GM19324 (cell line): ENCODE results near the gene MRPL36.
"Not testable (repeated sequence)": the region's sequence is repeated elsewhere in the genome, so short reads cannot be mapped to it uniquely, and the experiment has no call there.

ENCODE experiments used
- ATAC-seq: cut with Tn5 transposase; IDR thresholded peaks from one replicate; pipeline ENCODE4 v1.9.1; 2021; ENCODE audit warnings: mild to moderate bottlenecking, moderate library complexity; ENCODE audit not compliant: unreplicated experiment, low FRiP score

MRPL36 gene

GRCh38 chr5:1817261-1818043, 17.8 kb upstream of the MRPL36 start:
- ATAC-seq: no peak

DNA sequence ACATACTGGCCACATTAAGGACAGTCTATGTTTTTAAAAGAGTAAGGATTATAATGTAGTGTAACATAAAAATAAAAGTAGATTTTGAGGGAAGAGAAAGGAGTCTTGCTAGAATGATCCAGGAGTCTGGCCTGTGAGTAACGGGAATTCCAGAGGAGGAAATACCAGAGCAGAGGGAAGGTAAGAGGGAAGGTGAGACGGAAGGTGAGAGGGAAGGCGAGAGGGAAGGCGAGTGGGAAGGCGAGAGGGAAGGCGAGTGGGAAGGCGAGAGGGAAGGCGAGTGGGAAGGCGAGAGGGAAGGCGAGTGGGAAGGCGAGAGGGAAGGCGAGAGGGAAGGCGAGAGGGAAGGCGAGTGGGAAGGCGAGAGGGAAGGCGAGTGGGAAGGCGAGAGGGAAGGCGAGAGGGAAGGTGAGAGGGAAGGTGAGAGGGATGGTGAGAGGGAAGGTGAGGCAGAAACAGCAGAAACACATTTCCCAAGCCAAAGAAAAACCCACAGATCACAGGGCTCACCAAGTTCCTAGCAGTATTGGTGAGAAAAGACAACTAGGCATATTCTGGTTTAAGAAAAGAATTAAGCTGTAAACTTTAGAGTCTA, 17.0 kb upstream of the MRPL36 start:
- ATAC-seq: not testable (repeated sequence)

GRCh38 chr5:1815881-1816292, 16.2 kb upstream of the MRPL36 start:
- ATAC-seq: no peak

- ATAC-seq: no peak
These were observed 15.6 kb upstream of the MRPL36 start for GRCh38 chr5:1815071-1815786.

GRCh38 chr5:1814183-1815020, 14.8 kb upstream of the MRPL36 start:
- no peak for ATAC-seq

GRCh38 chr5:1810581-1811101, 11.0 kb upstream of the MRPL36 start:
- ATAC-seq: no peak

- no peak for ATAC-seq
These were observed 9.9 kb upstream of the MRPL36 start for GRCh38 chr5:1809416-1810035.

DNA sequence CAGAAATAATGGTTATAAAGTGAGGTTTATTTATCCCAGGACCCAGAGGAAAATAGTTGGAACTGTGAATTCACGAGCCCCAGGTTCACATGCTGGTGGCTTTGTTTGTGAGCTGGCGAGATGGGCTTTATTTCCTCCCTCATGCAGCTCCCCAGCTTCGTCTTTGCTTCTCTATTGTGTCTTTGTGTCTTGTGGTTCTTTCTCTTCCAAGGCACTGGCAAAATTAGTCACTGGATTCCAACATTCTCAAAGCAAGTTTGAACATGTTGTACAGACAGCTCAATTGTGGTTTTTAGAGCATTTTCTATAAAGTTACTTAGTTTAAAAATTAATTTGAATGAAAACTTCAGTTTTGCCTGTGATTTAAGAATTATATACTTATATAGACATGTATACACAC, 8.8 kb upstream of the MRPL36 start:
- no peak for ATAC-seq

GRCh38 chr5:1807451-1808185, 8.0 kb upstream of the MRPL36 start:
- ATAC-seq: no peak

- ATAC-seq: no peak
These were observed 7.3 kb upstream of the MRPL36 start for GRCh38 chr5:1806974-1807373.

DNA sequence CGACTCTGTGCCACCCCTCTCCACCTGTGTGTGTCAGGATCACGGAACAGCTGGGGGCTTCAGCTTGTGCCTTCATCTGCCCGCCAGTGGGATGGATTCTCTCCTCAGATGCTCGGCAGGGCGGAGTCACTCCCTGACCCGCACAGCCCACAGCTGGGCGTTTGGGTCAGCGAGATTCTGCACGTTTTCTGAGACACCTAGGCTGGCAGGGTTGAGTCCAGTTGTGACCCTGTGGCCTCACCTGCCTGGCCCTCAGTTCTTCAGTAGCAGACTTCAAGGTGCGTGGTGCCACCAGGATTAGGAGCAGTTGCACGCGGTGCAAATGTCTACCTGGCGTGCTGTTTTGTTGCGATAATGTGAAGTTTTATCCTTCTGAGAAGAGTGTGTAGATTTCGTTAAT, 6.6 kb upstream of the MRPL36 start:
- no peak for ATAC-seq

- no peak for ATAC-seq
These were observed 6.1 kb upstream of the MRPL36 start for GRCh38 chr5:1805736-1806135.

- ATAC-seq: no peak
These were observed 5.7 kb upstream of the MRPL36 start for GRCh38 chr5:1805326-1805725.

GRCh38 chr5:1804001-1804690, 4.5 kb upstream of the MRPL36 start:
- no peak for ATAC-seq

GRCh38 chr5:1803192-1803591, 3.6 kb upstream of the MRPL36 start:
- ATAC-seq: no peak

DNA sequence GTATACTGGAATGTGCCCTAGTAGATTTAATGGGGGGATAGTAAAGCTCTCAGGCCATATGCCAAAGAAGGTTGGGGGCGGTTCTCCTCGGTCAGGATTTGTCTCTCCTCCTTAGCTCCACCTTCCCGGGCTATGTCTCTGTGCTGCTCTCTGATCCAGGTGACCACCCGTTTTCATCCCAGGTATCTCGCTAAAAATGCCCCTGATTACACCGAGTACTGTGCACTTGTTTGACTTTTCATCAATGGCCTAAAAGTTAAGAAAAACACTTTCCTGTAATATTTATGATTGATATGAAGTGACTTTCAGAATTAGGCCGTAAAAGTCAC, 2.3 kb upstream of the MRPL36 start:
- no peak for ATAC-seq

DNA sequence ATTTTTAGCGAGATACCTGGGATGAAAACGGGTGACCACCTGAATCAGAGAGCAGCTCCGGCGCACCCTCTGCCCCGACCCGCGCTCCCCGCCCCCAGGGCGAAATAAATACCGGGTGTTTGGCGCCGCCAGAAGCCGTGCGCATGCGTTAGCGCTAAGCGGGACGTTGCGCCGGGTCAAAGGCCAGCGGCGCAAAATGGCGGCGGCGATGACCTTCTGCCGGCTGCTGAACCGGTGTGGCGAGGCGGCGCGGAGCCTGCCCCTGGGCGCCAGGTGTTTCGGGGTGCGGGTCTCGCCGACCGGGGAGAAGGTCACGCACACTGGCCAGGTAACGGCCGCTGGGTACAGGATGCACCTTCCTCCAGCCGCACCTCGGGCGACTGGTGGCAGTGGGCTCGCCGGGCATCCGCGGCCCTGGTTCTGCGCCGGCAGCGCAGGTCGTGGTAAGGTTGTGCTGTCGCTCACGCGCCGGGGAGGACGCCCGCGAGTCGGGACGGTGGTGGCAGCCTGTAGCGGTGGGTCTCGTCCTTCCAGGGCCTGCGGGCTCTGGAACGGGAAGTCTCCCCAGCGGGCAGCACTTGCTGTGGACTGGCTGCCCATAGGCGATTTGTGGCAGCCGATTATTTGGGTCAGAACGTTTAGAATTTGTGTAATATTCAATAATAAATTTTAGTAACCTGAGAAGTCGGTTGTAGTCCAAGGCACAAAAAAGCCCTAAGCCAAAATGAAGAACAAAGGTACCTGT, 1.8 kb upstream of the MRPL36 start, which contains the start of gene NDUFS6:
NDUFS6 (plus strand) TSS at position 186 of the 745 bp plus-strand sequence; CDS start at position 197, 11 bp downstream.
- ATAC-seq: peak; percentile 62
